GM12864 (cell line): Measurements from ENCODE around the gene WWOX.

Source experiments
- DNase-seq: peaks from one replicate; pipeline ENCODE4 v3.0.0-alpha.2; 2011; ENCODE audit warnings: low read depth
- H3K4me3 ChIP-seq: 2 replicates; pipeline ENCODE4 v1.5.1; 2011; ENCODE audit warnings: mild to moderate bottlenecking, low read depth, low read length, control low read depth
- CTCF ChIP-seq: IDR thresholded peaks from 2 replicates; pipeline ENCODE4 v1.5.1; 2011; ENCODE audit warnings: low read depth, mild to moderate bottlenecking, moderate library complexity, low read length, control low read depth, inconsistent platforms; ENCODE audit errors: missing control alignments

WWOX gene

GRCh38 chr16:78624366-78624765 is 524.9 kb downstream of the WWOX start:
- no peak for TF ChIP-seq CTCF
- H3K4me3 ChIP-seq: no peak overlapping the region
- DNase-seq: no peak

GRCh38 chr16:78628461-78629045 is 529.1 kb downstream of the WWOX start:
- no peak for DNase-seq
- TF ChIP-seq CTCF: no peak
- H3K4me3 ChIP-seq: no peak overlapping the region

- no peak for TF ChIP-seq CTCF
- no peak overlapping the region for H3K4me3 ChIP-seq
- no peak for DNase-seq
Observed at GRCh38 chr16:78629173-78629572, 529.7 kb downstream of the WWOX start.

- DNase-seq: no peak
- no peak for TF ChIP-seq CTCF
- H3K4me3 ChIP-seq: no peak overlapping the region
Observed at GRCh38 chr16:78630102-78630501, 530.6 kb downstream of the WWOX start.

- no peak overlapping the region for H3K4me3 ChIP-seq
- DNase-seq: no peak
- no peak for TF ChIP-seq CTCF
Observed at GRCh38 chr16:78633551-78633950, 534.1 kb downstream of the WWOX start.

GRCh38 chr16:78635807-78636206 is 536.4 kb downstream of the WWOX start:
- no peak for TF ChIP-seq CTCF
- DNase-seq: no peak
- no peak overlapping the region for H3K4me3 ChIP-seq

GRCh38 chr16:78638371-78638770 is 538.9 kb downstream of the WWOX start:
- no peak for TF ChIP-seq CTCF
- H3K4me3 ChIP-seq: no peak overlapping the region
- no peak for DNase-seq
